HepG2 (cell line): Measurements from ENCODE around the gene IRGQ. TPM values are rescaled to one million over a fixed set of nuclear protein-coding genes. Genes with fewer than 3 reads are reported as not detected.

Experiments
- ATAC-seq: fragments of 200-7000 bp; cut with Tn5 transposase; 3 replicates; pipeline ENCODE4 v1.9.1; 2020; ENCODE audit warnings: mild to moderate bottlenecking, moderate library complexity
- BruUV-seq: library from RNA; stranded (reverse); fragments of 400-500 nt; replicated peaks from 2 replicates; lab custom pipeline; 2021; lab: Mats Ljungman, UMichigan
- CTCF ChIA-PET: fragments of 300-600 bp; formaldehyde crosslinking; extraction: SDS; loops from one replicate; lab custom pipeline; 2021; ENCODE audit warnings: low total read pairs, inconsistent platforms, low intra/inter-chr PET ratio; lab: Yijun Ruan, JAX
- POLR2A ChIA-PET: fragments of 350-600 bp; sonication (Branson Sonifier 250); formaldehyde crosslinking; loops from one replicate; lab custom pipeline; 2020; ENCODE audit warnings: antibody characterized with exemption, inconsistent platforms; lab: Yijun Ruan, JAX
- DNase-seq: peaks from one replicate; pipeline ENCODE4 v3.0.0-alpha.2; 2015; ENCODE audit warnings: low spot score
- FAIRE-seq: peaks from 3 replicates; lab custom pipeline; 2011; peaks lifted over from hg19 to GRCh38; lab: Jason Lieb, UNC
- H2AFZ ChIP-seq: one replicate; pipeline ENCODE4 v1.6.1; 2011; ENCODE audit warnings: low read length, inconsistent platforms
- H3K27ac ChIP-seq: fragments of 300-600 bp; 3 replicates; pipeline ENCODE4 v1.8.0; 2011; ENCODE audit warnings: mixed run types, mild to moderate bottlenecking, mixed read lengths, low read length, inconsistent platforms; ENCODE audit not compliant: insufficient read depth; ENCODE audit errors: extremely low read length
- H3K27me3 ChIP-seq, 2 experiments: fragments of 200-600 bp in 1 of 2; 2 replicates in 1 of 2; 3 replicates in 1 of 2; pipeline versions ENCODE4 v1.6.0 to v1.8.0; 2011; ENCODE audit warnings: low read length in 2 of 2, mild to moderate bottlenecking in 2 of 2, moderate library complexity in 2 of 2, inconsistent platforms in 1 of 2; ENCODE audit not compliant: insufficient read depth in 2 of 2, control insufficient read depth in 1 of 2
- H3K36me3 ChIP-seq, 2 experiments: fragments of 200-600 bp in 1 of 2; replicated peaks in 1 of 2; 2 replicates in 1 of 2; 3 replicates in 1 of 2; pipeline versions ENCODE4 v1.5.1 to v1.8.0; 2011; ENCODE audit warnings: low read length in 2 of 2, inconsistent platforms in 1 of 2; ENCODE audit not compliant: insufficient read depth in 2 of 2, control insufficient read depth in 1 of 2
- H3K4me1 ChIP-seq: 2 replicates; pipeline ENCODE4 v1.5.1; 2012; ENCODE audit warnings: low read length, inconsistent platforms; ENCODE audit not compliant: insufficient read depth
- H3K4me2 ChIP-seq: 2 replicates; pipeline ENCODE4 v1.6.0; 2011; ENCODE audit warnings: low read depth, low read length, inconsistent platforms
- H3K4me3 ChIP-seq, 3 experiments: fragments of 200-600 bp in 1 of 3; sonication (generic), shearing (Covaris generic) in 1 of 3; replicated peaks in 1 of 3; 2 replicates each; pipeline ENCODE4 v1.5.1; 2011 to 2016; ENCODE audit warnings: low read length in 3 of 3, inconsistent platforms in 2 of 3, low read depth in 2 of 3, mild to moderate bottlenecking in 2 of 3, control low read depth in 1 of 3, mixed read lengths in 1 of 3; ENCODE audit not compliant: insufficient read depth in 1 of 3
- H3K79me2 ChIP-seq: one replicate; pipeline ENCODE4 v1.6.1; 2011; ENCODE audit warnings: low read length, inconsistent platforms; ENCODE audit not compliant: insufficient read depth
- H3K9ac ChIP-seq: 2 replicates; pipeline ENCODE4 v1.6.0; 2011; ENCODE audit warnings: mild to moderate bottlenecking, low read depth, low read length, inconsistent platforms; ENCODE audit not compliant: insufficient read depth
- H3K9me3 ChIP-seq: 2 replicates; pipeline ENCODE4 v1.5.1; 2012; ENCODE audit warnings: mild to moderate bottlenecking, low read length
- H4K20me1 ChIP-seq: 2 replicates; pipeline ENCODE4 v1.6.0; 2011; ENCODE audit warnings: inconsistent platforms, mild to moderate bottlenecking, low read length, moderate library complexity; ENCODE audit not compliant: insufficient read depth
- ARNTL ChIP-seq: sonication (generic); formaldehyde crosslinking; IDR thresholded peaks from 2 replicates; pipeline ENCODE4 v1.4.0; 2020; ENCODE audit warnings: mild to moderate bottlenecking, missing genetic modification reagents
- BCL3 ChIP-seq: sonication (generic); formaldehyde crosslinking; IDR thresholded peaks from 2 replicates; pipeline ENCODE4 v1.5.1; 2020; ENCODE audit warnings: mild to moderate bottlenecking, missing genetic modification reagents, moderate library complexity
- CCDC6 ChIP-seq: sonication (generic); formaldehyde crosslinking; IDR thresholded peaks from 2 replicates; pipeline ENCODE4 v1.8.1; 2022; ENCODE audit warnings: mild to moderate bottlenecking, missing genetic modification reagents, moderate library complexity
- CHD2 ChIP-seq: IDR thresholded peaks from 2 replicates; pipeline ENCODE4 v1.6.1; 2011; ENCODE audit warnings: low read depth, low read length, improper control_type of control experiment
- CREB3 ChIP-seq: sonication (generic); formaldehyde crosslinking; IDR thresholded peaks from 2 replicates; pipeline ENCODE4 v1.5.0; 2020; ENCODE audit warnings: missing genetic modification reagents
- CREBL2 ChIP-seq: sonication (generic); formaldehyde crosslinking; IDR thresholded peaks from 2 replicates; pipeline ENCODE4 v1.8.1; 2023; ENCODE audit warnings: missing genetic modification reagents, mild to moderate bottlenecking, borderline replicate concordance
- DDIT3 ChIP-seq: sonication (generic); formaldehyde crosslinking; IDR thresholded peaks from 2 replicates; pipeline ENCODE4 v1.4.0; 2020; ENCODE audit warnings: mild to moderate bottlenecking, missing genetic modification reagents
- DNMT1 ChIP-seq: sonication (generic); formaldehyde crosslinking; IDR thresholded peaks from 2 replicates; pipeline ENCODE4 v1.5.1; 2020; ENCODE audit warnings: mild to moderate bottlenecking, missing genetic modification reagents
- NBN ChIP-seq: fragments of 450-650 bp; conservative IDR thresholded peaks from 2 replicates; pipeline ENCODE4 v1.6.1; 2017
- NR2F1 ChIP-seq, 2 experiments: fragments of 450-650 bp in 1 of 2; formaldehyde crosslinking in 1 of 2; IDR thresholded peaks; 2 replicates each; pipeline versions ENCODE4 v1.5.0 to v1.6.1; 2016 to 2020; ENCODE audit warnings: mild to moderate bottlenecking in 1 of 2, missing compliant biosample characterization in 1 of 2, missing genetic modification reagents in 1 of 2, moderate library complexity in 1 of 2
- NR2F6 ChIP-seq, 2 experiments: IDR thresholded peaks; 2 replicates each; pipeline ENCODE4 v1.6.1; 2016; ENCODE audit warnings: antibody characterized with exemption in 1 of 2, mild to moderate bottlenecking in 1 of 2
- PHF5A ChIP-seq: IDR thresholded peaks from one replicate; pipeline ENCODE4 v1.6.1; 2018; ENCODE audit warnings: low read depth, missing genetic modification reagents; ENCODE audit not compliant: unreplicated experiment
- RAD21 ChIP-seq: fragments of 450-650 bp; formaldehyde crosslinking; IDR thresholded peaks from 2 replicates; pipeline ENCODE4 v1.5.0; 2020; ENCODE audit warnings: mild to moderate bottlenecking
- ZNF12 ChIP-seq: sonication (generic); formaldehyde crosslinking; IDR thresholded peaks from 2 replicates; pipeline ENCODE4 v1.5.0; 2020; ENCODE audit warnings: missing genetic modification reagents
- WGBS: methylation state at CpG from one replicate; pipeline ENCODE4 v1.1.6; 2017; ENCODE audit warnings: low lambda C conversion rate; 5-methylcytosine and 5-hydroxymethylcytosine counted together
- in situ Hi-C: cut with HindIII; loops from 2 replicates; pipeline ENCODE4 v1.10.0; 2017; ENCODE audit warnings: low pct_unique_long_range_greater_than_20kb; ENCODE audit not compliant: extremely low pct_ligation_motif_present
- intact Hi-C: fragments of 100-400 bp; cut with micrococcal nuclease; formaldehyde crosslinking; loops from one replicate; pipeline ENCODE4 v1.10.0; 2022; ENCODE audit not compliant: unreplicated experiment
- polyA plus RNA-seq, 8 experiments: library from polyadenylated mRNA; depleted of rRNA in 3 of 8; stranded (reverse) in 7 of 8; unstranded in 1 of 8; fragments of >200 nt; fragmentation: Illumina TruSeq in 4 of 8; extraction: Trizol in 4 of 8; gene quantifications; 2 replicates each; pipeline versions ENCODE4 v1.2.1 to v1.2.3, GENCODE V29; 2011 to 2016; ENCODE audit warnings: low read depth in 4 of 8, missing spikeins in 1 of 8, mixed read lengths in 1 of 8; ENCODE audit not compliant: insufficient read depth in 1 of 8
- total RNA-seq, 5 experiments: library from RNA; depleted of rRNA; stranded (reverse); fragments of >200 nt; fragmentation: Illumina TruSeq; extraction: Trizol; gene quantifications; 2 replicates each; pipeline ENCODE4 v1.2.3, GENCODE V29; 2016; ENCODE audit warnings: low read depth in 1 of 5

The IRGQ gene
- total and polyA plus RNA-seq, 2 of the 13 experiments (the other 11 are each of a cell fraction or from before 2014, with no cell fraction given) = 11.6 to 12.4 TPM

GRCh38 chr19:43541920-43542650 is 53.8 kb downstream of the IRGQ start:
- no TSS peak for BruUV-seq
- DNase-seq = no peak
- no peak overlapping the region for H3K27ac ChIP-seq
- peaks cover 13 to 35% of the 10 kb centered on the region in 2 experiments; a peak in 4 of 5 replicates for H3K36me3 ChIP-seq
- no peaks in the 10 kb centered on the region for H3K27me3 ChIP-seq
- intact Hi-C loops = no loop called here
- H3K4me1 ChIP-seq = peaks cover 6% of the 10 kb centered on the region; the same call in 1 of the 2 replicates
- no peak overlapping the region for H2AFZ ChIP-seq
- no peak for ATAC-seq
- H3K9me3 ChIP-seq = peaks cover 7% of the 10 kb centered on the region; the same call in 1 of the 2 replicates
- no peak overlapping the region for H3K4me2 ChIP-seq
- no peaks in the 10 kb centered on the region for H4K20me1 ChIP-seq
- TF ChIP-seq CREB3 (CRISPR knock-in tag) (no peak), NR2F6 (IDR thresholded peaks at IDR 0.05) (peak; percentile 16; the same call in 1 of the 2 replicates), NR2F6 (CRISPR knock-in tag; IDR thresholded peaks at IDR 0.05) (no peak)
- in situ Hi-C loops = no loop called here
- H3K4me3 ChIP-seq = no peak overlapping the region
- 91% methylated on average over 5 of the region's 5 CpGs for WGBS
- H3K9ac ChIP-seq = no peak overlapping the region
- no peak for FAIRE-seq
- no peaks in the 10 kb centered on the region for H3K79me2 ChIP-seq
- ChIA-PET POLR2A (no interaction called here), CTCF (no interaction called here)

GRCh38 chr19:43540381-43540780 is 55.6 kb downstream of the IRGQ start:
- Histone ChIP-seq H3K9ac (no peak overlapping the region), H3K36me3 (peaks cover 9 to 32% of the 10 kb centered on the region in 2 experiments; a peak in 4 of 5 replicates), H3K79me2 (no peaks in the 10 kb centered on the region), H3K9me3 (peaks cover 7% of the 10 kb centered on the region; the same call in 1 of the 2 replicates), H2AFZ (no peak overlapping the region), H3K4me2 (no peak overlapping the region), H4K20me1 (no peaks in the 10 kb centered on the region), H3K4me3 (no peak overlapping the region), H3K27me3 (no peaks in the 10 kb centered on the region), H3K4me1 (peaks cover 6% of the 10 kb centered on the region; the same call in 1 of the 2 replicates), H3K27ac (no peak overlapping the region)
- no peak for TF ChIP-seq PHF5A
- TF ChIP-seq DNMT1 (CRISPR knock-in tag) = no peak
- no peak for TF ChIP-seq NR2F1 (CRISPR knock-in tag; IDR thresholded peaks at IDR 0.05)
- no peak for TF ChIP-seq CHD2
- TF ChIP-seq CCDC6 (CRISPR knock-in tag) = no peak
- TF ChIP-seq ARNTL (CRISPR knock-in tag) = no peak
- no peak for TF ChIP-seq NBN
- TF ChIP-seq ZNF12 (CRISPR knock-in tag) = no peak
- no peak for TF ChIP-seq RAD21 (CRISPR knock-in tag)
- no peak for TF ChIP-seq DDIT3 (CRISPR knock-in tag)
- no peak for TF ChIP-seq CREBL2
- no peak for TF ChIP-seq BCL3 (CRISPR knock-in tag)
- BruUV-seq = no TSS peak
- CTCF ChIA-PET = no interaction called here
- ATAC-seq = no peak
- WGBS = 67% methylated on average over 3 of the region's 3 CpGs
- FAIRE-seq = no peak
- in situ Hi-C loops (no loop called here), intact Hi-C loops (no loop called here)
- POLR2A ChIA-PET = no interaction called here
- no peak for DNase-seq
